GM19035 (cell line): ENCODE results near the gene BRD3OS.
"Not testable (repeated sequence)": the region's sequence is repeated elsewhere in the genome, so short reads cannot be mapped to it uniquely, and the experiment has no call there.

ENCODE experiments used
- ATAC-seq: cut with Tn5 transposase; IDR thresholded peaks from one replicate; pipeline ENCODE4 v1.9.1; 2021; ENCODE audit not compliant: unreplicated experiment

Gene BRD3OS

DNA sequence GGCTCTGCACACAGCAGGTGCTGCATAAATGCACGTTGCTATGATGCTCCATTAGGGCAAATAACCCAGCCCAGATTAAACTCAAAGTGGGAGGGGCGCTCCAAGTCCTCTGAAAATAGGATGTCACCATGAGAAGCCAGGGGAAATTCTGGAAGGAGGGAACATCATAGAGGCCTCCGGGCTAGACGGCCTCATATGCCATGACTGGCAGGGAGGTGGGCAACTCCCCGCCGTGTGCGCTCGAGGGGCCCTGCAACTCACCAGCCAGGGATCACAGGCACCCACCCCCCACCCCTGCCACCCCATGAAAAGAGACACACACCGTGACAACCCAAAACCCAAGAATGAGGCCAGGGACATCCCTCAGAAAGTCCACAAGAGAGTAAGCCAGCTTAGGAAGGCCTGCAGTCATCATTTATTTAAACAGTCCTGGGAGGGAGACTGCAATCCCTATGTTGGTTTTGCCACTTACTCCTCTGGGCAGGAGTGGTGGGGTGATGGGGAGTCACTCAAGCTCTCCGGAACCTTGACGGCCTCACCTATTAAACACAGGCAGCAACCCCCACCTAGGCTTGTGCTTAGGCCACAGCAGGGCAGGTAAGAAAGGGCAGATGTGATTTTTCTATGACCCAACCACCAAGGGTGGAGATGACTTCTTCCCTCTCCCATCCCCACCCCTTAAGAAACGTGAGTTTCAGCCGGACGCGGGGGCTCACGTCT, 37.2 kb upstream of the BRD3OS start:
- ATAC-seq, result no peak

DNA sequence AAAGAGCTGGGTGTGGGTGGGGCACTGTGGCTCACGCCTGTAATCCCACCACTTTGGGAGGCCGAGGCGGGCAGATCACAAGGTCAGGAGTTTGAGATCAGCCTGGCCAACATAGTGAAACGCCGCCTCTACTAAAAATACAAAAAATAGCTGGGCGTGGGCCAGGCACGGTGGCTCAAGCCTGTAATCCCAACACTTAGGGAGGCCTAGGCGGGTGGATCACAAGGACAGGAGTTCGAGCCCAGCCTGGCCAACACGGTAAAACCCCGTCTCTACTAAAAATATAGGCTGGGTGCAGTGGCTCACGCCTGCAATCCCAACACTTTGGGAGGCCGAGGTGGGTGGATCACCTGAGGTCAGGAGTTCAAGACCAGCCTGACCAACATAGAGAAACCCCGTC, 36.5 kb upstream of the BRD3OS start:
- ATAC-seq, result not testable (repeated sequence)

DNA sequence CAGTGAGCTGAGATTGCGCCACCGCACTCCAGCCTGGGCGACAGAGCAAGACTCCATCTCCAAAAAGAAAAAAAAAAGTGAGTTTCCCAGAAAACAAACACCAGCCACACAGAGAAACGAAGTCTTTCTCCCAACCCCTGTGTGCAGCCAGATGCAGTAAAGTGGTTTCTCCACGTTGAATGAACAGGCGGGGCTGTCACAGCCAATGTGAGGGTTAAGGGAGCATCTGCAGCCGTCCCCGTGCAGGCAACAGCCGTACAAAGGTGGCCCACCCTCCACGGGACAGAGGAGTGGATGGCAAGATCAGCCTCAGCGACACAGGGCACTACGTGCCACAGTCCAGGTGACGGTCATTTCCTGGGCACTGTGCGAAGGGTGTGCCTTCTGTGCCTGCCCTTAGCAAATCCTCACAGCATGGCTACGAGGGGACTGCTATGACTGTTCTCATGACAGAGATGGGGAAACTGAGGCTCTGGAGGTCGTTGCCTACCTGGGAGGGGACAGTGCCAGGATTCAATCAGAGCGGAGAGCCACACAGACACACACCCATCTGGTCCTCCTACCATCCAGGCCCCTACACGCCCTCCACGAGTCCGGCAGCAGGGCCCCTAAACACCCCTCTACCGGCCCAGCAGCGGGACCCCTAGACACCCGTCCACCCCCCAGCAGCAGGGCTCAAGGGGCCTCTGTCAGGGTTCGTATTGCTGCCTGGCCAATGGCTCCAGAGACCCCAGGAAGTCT, 35.5 kb upstream of the BRD3OS start:
- no peak for ATAC-seq

DNA sequence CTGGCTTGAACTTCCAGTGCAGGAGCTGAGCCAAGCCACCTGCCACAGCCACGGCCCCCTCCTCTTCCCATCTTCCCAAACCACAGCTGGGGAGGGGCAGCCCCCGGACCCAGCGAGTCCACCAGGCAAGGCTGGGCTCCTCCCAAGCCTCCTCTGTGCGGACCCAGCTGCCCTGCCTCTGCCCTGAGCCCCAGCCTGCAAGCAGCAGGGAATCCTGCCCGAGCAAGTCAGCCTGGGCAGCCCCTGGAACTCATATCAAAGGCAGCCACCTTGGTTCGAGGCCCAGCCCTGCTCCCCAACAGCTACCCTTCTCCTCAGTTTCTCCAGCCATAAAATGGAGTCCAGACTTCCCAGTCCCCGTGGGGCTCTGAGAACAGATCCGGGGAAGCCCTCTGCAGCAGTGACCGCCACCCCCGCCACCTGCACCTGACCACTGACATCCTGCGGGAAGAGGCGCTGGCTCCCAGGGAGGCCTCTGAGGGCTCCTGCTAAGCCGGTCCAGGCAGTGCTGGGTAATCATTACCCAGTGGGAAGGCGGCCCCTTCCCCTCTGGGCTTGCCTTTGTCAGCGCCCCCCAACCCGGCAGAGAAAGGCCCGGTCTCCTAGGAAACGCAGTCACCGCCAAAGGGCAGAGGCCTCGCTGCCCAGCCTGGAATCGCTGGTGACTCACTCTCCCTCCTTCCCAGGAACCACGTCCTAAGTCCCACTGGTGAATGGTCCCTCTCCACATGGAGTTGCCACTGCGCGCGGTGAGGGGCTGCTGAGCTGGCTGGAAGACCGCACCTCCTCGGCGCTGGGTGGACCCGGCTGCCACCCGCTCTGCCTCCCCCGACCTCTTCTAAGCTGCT, 34.7 kb upstream of the BRD3OS start:
- ATAC-seq, result no peak

DNA sequence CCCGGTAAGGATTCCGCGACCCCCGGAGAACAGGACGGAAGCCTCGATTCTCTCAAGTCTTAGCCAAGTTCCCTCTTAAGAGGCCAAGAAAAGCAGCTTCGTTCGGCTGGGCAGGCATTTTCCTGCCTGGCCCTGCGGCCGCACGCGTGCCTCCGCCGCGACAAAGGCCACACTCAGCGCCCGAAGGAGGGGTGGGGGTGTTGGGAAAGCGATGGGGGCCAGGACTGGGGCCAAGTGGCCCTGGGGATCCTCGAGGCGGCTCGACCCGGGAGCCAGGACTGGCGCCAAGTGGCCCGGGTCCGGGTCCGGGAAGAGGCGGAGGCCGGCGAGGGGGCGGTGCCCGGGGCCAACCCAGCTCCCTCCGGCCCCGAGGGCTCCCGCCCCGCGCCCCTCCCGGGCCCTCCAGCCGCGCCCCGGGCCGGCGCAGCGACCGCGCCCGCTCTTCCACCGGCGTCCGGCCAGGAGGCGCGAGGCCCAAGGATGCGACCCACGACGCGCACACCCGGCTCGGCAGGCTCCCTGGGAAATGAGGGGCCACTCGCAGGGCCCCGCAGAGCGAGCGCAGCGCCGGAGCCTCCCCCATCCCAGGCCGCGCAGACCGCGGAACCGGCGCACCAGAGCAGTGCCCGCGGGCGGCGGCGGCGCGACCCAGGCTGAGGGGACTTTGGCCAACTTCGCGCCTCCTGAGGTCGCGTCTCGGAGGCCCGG, 33.9 kb upstream of the BRD3OS start:
- ATAC-seq, result peak; percentile 20

DNA sequence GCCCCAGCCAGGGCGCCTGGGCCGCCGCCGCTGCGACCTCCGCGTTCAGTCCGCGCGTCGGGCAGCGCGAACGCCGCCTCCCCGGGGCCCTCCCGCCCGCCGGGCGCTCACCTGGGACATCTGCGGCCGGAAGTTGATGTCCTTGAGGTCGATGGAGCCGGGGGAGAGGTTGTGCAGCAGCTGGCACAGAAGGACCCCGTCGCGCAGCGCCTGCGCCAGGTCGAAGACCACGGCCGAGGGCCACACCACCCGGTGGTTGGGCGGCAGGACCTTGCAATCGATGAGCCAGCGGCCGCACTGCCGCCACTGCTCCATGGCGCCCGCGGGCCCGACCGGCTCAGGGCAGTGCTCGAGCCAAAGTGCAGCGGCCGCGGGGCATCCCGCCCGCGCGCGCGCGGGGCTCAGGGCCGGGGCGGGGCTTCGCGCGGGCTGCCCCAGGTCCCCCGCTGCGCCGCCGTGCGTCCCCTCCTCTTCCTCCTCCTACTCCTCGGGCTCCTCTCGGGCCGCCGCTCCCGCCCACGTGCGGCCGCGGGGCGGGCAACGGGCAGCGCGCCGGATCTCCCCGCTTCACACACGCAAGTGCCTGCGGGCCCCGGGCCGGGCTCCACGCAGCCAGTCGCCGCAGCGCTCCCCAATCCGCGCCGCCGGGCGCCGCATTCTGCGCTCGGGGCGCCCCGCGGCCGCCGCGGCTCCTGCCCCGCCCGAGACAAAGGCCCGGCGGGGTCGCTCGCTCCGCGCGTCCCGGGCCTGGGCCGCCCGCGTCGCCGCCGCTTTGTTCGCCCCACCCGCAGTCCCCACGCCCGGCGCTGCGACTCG, 33.1 kb upstream of the BRD3OS start, which contains the start of gene VAV2:
Gene VAV2 (minus strand): TSS at position 361 of the 816 bp plus-strand sequence. CDS start 46 bp downstream, at position 315.
- ATAC-seq, result peak; percentile 52

DNA sequence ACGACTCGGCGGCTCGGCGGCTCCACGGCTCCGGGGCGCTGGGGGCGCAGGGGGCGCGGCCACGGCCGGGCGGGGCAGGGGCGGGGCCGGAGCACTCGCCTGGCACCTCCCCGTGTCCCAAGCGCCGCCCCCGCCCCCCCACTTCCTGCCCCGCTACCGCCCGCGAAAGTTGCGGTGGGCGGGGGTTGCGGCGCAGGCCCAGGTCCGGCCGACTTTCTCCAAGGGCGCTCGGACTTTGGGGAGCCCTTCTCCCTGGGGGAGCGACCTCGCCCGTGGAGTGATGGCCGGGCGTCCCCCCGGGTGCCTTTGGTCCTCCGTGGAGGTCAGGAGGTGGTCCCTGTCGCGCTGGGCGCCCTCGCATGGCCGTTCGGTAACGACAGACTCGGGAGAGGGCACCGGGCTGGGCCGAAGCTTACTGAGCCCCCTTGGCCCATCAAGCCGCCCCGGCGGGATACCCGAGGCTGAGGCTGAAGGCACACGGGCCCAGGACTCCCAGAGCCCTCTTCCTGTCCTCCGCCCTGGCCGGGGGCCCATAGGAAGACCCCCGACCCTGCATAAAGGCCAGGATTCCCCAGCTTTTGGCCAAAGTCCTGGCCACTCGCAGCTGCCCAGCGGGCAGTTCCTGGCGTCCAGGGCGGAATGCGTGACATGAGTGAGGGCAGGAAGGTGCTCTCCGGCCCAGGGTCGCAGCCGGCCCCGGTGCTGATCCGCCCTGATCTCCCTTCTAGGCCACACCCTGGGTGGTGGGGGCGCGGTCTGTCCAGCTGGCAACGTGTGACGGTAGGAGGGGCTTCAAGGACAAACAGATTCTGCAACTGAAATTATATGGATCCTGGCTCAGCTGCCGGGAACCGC, 32.3 kb upstream of the BRD3OS start:
- ATAC-seq, result peak; percentile 48

DNA sequence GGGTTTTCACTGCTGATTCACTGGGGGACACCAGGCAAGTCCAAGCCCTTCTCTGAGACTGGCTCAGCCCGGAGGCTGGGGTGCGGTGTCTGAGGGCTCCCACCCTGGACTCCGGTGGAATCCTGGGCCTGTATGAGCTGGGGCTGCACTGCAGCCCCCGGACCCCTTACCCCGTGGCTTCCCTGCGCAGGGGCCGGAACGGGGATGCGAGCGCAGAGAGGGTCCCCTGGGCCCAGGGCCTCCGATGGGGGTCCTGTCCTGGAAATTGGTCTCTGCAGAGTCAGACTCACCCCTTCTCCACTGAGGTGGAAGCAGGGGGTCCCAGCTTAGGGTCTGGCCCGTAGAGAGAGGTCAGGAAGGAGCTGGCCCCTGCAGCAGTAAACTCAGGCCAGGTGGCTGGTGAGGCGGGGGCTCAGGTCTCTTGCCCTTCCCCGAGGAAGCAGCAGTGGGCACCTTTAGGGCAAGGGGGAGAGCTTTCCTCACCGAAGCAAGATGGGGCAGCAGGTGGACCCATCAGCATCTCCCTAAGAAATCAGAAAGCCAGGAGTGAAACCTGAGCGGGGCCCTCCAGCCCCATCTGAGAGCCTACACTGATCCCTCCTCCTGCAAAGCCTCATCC, 31.5 kb upstream of the BRD3OS start:
- no peak for ATAC-seq

DNA sequence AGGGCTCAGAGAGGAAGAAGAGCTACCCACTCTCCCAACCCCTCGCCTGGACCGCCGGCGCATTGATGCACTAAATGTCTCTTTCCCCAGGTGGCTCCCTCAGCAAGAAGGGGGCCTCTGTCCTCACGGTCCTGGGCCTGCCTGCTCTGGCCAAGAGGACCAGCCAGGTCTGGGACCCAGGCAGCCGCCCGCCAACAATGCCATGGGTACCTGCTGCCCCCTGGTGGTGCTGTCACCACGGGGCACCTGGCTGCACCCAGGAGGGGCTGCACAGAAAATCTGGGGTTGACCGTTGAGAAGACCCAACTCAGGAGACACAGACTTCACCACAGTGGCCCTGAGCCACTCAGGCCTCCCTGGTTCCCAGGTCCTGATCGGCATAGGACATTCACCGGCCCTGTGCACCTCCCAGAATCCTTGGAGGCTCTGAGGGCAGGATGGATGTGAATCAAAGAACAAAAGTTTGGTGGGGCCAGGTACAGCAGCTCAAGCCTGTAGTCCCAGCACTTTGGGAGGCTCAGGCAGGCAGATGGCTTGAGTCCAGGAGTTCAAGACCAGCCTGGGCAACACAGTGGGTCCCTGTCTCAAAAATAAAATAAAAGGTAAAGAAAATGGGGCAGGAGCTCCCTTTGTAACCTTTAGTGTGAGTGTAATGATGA, 30.8 kb upstream of the BRD3OS start:
- ATAC-seq, result peak; percentile 26

DNA sequence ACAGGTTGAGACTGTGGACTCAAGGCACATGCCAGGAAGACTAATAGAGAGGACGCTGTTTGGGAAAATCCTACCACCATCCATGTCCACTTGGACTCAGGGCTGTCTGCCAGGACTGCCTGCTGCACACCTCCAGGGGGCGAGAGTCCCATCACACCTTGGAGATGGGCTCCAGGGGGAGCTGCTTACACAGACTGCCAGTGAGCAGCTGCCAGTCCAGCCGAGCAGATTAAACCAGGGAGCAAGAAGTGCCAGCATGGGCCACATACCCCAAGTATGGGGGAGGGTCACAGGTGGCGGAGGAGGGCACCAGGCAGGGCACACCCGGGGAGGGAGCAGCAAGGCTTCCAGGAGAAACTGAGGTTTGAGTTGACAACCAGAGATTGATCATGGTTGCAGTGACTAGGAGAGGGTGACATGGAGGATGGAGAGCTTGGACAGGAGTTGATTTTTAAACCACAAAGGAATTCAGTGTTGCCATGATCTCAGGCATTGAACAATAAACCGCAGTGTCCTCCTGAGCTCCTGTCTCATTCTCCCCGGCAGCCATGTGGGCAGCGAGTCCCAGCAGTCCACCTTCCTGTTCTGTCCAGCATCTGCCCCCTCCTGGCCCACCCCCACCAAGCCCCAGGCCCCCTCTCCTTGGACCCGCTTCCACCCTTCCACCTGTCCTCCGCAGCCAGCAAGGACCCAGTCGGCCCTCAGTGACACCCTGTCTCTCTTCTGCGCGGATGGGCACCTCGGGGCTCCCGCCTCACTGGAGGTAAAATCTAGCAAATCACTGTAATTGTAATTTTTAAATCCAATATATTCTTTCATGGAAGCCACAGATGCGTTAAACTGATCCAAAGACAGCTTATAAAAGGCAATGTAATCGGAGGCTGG, 30.0 kb upstream of the BRD3OS start:
- ATAC-seq, result no peak

DNA sequence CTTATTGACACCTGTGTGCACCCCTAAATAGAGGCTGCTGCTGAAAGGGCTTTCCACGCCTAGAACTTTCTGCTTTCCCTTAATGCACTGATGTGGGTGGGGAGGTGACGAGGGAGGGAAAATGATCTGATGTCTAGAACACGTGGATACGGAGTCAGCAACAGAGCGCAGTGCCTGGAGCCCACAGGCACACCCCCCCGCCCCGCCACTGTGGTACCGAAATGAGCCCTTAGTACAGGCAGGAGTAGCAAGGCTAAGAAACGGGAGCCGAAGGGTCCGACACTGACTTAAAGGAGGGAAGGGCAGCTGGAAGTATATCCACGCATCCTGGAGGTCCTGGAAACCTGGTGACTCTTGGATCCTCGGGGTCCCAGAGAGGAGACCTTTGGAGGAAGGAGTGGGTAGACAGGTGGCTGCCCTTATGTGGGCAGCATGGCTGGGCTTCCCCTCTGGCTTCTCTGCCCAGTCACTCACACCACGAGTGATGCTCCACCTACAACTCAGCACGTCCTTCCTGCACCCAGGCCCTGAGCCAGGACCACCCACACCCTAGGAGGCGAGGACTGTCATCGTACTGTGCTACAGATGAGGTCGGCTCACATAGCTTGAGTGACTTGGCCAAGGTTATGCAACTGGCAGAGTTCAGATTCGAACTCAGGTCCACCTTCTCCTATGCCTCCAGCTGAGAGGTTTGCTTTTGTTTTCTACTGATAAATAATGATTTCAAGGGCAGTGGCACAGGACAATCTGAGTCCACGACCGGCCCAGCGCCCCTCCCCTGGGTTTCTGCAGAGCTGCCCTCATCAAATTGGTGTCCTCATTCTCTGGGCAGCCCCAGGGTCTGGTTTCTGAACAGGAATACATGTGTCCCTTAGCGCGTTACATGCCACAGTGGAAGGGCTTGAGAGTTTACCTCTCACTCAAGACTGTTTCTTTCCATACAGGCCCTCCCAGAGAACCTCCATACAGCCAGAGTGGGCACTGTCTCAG, 28.5 kb upstream of the BRD3OS start:
- no peak for ATAC-seq

DNA sequence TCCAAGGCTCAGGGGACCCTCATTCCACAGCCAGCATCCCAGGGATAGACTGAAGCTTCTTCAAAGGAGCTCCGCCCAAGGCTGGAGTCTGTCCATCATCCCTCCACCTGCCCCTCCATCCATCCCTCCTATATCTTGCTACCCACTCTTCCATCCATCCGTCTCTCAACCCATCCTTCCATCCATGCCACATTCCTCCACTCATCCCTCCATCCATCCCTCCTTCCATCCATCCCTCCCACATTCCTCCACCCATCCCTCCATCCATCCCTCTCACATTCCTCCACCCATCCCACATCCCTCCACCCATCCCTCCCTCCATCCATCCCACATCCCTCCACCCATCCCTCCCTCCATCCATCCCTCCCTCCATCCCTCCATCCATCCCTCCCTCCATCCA, 27.7 kb upstream of the BRD3OS start:
- ATAC-seq, result no peak

DNA sequence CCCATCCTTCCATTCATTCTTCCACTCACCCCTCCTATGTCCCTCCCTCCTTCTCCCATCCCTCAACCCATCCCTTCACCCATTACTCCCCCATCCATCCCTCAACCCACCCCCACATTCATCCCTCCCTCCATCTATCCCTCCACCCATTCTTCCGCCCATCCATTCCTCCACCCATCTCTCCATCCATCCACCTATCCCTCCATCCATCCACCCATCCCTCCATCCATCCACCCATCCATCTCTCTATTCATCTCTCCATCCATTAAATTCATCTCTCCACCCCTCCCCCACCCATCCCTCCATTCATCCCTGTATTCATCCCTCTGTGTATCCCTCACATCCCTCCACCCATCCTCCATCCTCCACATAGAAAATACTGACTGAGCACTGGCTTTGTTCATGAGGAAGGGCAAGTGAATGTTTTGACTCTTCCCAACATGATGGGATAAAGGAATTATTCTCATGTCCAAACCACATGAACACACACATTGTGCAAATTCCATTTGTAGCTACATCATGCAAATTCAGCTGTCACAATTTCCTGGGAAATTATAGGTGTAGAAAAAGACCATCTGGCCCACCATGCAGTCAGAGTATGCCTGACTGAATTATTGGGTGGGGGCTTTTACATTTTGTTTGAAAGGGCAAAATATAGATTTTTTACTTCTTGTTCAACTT, 26.2 kb upstream of the BRD3OS start:
- ATAC-seq, result no peak

DNA sequence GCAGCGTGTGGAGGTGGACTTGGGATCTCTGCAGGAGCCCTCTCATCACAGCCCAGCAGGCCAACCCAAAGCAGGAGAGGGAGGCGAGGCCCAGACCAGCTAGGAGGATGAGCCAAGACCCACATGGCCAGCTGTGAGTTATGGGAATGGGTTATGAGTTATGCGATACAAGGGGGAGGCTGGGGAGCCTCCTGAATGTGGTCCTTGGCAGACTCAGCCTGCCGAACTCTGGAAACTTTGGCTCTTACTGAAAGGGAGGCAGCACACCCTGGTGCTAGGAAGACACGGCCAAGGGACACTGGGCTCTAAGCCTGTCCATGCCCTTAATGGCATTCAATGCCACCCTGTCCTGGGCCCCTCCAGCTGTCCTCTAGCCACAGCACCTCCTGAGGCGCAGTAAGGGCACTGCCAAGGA, 25.4 kb upstream of the BRD3OS start:
- no peak for ATAC-seq

DNA sequence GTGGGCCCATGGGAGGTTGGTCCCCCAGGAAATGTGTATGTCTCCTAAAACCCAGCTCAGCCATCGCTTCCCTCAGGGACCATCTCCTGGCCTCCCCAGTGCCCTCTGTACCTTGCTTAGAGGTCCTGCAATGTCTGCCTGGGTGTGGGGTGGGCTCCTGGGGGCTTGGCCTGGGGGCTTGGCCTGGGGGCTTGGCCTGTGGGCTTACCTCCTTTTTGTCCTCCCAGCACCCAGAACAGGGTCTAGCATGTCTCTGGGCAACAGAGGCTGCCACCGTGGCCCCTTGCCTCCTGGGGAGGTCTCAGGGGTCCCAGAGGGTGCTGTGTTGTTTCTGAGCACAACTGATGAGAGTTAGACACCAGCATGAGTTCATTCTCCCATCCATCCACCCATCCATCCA, 22.5 kb upstream of the BRD3OS start:
- no peak for ATAC-seq
